Type B pancreatic cell (in vitro differentiated cells): ENCODE measurements around the gene CLTCL1. TPM values are rescaled to one million over a fixed set of nuclear protein-coding genes. Genes with fewer than 3 reads are reported as not detected.
A peak's percentile ranks its signal among the peaks of the same experiment; 100 is the strongest.

ENCODE experiments used
- DNase-seq: peaks from one replicate; pipeline ENCODE4 v3.0.0; 2021; ENCODE audit warnings: mixed read lengths; ENCODE audit not compliant: unreplicated experiment; ENCODE audit errors: extremely low spot score
- H3K27ac Mint-ChIP-seq: 2 replicates; pipeline ENCODE4 v1.8.0; 2021; ENCODE audit warnings: mild to moderate bottlenecking, mixed read lengths
- H3K27me3 Mint-ChIP-seq: 2 replicates; pipeline ENCODE4 v1.8.0; 2021; ENCODE audit warnings: mixed read lengths
- H3K36me3 Mint-ChIP-seq: 2 replicates; pipeline ENCODE4 v1.8.0; 2021; ENCODE audit warnings: mixed read lengths
- H3K4me1 Mint-ChIP-seq: one replicate; pipeline ENCODE4 v1.8.0; 2021; ENCODE audit warnings: mixed read lengths; ENCODE audit not compliant: unreplicated experiment
- H3K4me3 Mint-ChIP-seq: 2 replicates; pipeline ENCODE4 v1.8.0; 2021; ENCODE audit warnings: mild to moderate bottlenecking, mixed read lengths
- H3K9me3 Mint-ChIP-seq: 2 replicates; pipeline ENCODE4 v1.8.0; 2021; ENCODE audit warnings: mixed read lengths
- long read RNA-seq: library from polyadenylated mRNA; unstranded; transcript quantifications from one replicate; pipeline ENCODE4 v2.0.0, GENCODE V29; 2020
- total RNA-seq: library from RNA; stranded (reverse); gene quantifications from 2 replicates; pipeline ENCODE4 v1.2.1, GENCODE V29; 2021; ENCODE audit warnings: low replicate concordance
- TF ChIP-seq, protein P1 (sequence below): fragments of 200-600 bp; sonication (generic); conservative IDR thresholded peaks from 2 replicates; pipeline ENCODE4 v1.5.0; 2021; ENCODE audit warnings: antibody characterized with exemption, mild to moderate bottlenecking

CLTCL1 gene
- total RNA-seq = 2.4 and 11.6 TPM in 2 replicates
- long read RNA-seq, partial matches to known transcripts = 2 of 4 reads
- long read RNA-seq, other reads (novel, unspliced or antisense) = 2 of 4 reads

DNA sequence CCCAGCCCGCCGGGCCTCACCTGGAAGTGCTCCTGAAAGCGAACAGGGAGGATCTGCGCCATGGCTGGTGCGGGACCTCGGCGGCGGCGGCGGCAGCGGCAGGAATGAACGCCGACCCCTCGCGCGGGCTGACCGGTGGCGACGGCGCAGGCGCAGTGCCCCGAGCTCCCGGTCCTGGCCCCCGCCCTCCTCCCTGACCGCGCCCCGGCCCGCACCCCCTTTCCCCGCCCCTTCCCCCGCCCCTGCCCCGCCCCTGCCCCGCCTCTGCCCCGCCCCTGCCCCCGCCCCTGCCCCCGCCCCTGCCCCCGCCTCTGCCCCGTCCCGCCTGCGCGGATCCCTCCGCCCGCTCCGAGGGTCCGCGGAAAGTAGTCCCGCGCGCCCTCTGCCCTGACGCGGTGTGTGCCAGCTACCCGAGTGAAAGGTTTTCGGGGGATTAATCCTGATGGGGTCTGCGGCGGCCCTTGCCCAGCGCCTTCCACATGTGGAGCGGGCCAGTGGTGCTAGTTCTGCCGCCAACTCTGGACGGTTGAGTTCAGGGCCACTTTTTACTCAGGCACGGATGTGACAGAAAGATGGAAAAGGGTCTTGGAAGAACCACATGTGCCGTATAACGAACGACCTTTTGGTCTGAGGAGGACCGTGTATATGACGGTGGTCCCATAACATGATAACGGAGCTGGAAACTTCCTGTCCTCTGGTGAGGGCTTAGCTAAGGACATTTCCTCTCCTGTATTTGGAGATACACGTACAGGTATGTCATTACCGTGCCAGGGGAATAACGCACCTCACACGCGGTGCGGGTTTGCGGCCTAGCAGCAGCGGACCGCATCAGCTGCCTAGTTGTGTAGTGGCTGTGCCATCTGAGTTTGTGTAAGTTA is at the start of gene CLTCL1:
Gene CLTCL1 (minus strand): TSS at position 140 of the 878 bp plus-strand sequence. CDS start 78 bp downstream, at position 62.
- Mint-ChIP-seq H3K27me3 (peaks cover 25% of the 10 kb centered on the region), H3K36me3 (peaks cover 5% of the 10 kb centered on the region), H3K4me1 (peaks cover 35% of the 10 kb centered on the region), H3K9me3 (no peaks in the 10 kb centered on the region), H3K4me3 (peak within 1 kb of the TSS; percentile 98), H3K27ac (peak within 1 kb of the TSS; percentile 89)
- peak; percentile 93 for DNase-seq
- TF ChIP-seq, protein P1, sequence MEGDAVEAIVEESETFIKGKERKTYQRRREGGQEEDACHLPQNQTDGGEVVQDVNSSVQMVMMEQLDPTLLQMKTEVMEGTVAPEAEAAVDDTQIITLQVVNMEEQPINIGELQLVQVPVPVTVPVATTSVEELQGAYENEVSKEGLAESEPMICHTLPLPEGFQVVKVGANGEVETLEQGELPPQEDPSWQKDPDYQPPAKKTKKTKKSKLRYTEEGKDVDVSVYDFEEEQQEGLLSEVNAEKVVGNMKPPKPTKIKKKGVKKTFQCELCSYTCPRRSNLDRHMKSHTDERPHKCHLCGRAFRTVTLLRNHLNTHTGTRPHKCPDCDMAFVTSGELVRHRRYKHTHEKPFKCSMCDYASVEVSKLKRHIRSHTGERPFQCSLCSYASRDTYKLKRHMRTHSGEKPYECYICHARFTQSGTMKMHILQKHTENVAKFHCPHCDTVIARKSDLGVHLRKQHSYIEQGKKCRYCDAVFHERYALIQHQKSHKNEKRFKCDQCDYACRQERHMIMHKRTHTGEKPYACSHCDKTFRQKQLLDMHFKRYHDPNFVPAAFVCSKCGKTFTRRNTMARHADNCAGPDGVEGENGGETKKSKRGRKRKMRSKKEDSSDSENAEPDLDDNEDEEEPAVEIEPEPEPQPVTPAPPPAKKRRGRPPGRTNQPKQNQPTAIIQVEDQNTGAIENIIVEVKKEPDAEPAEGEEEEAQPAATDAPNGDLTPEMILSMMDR = no peak

DNA sequence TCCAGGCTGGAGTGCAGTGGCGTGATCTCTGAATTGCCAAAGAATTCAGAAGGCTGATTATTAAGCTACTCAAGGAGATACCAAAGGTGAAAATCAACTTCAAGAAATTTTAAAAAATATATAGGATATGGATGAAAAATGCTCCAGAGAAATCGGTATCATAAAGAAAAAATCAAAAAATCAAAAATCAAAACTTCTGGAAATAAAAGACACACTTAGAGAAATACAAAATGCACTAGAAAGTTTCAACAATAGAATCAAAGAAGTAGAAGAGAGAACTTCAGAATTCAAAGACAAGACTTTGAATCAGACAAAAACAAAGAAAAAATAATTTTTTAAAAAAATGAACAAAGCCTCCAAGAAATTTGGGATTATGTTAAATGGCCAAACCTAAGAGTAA is 45.6 kb upstream of the CLTCL1 start:
- H3K27ac Mint-ChIP-seq = no peak overlapping the region
- H3K9me3 Mint-ChIP-seq = peaks cover 22% of the 10 kb centered on the region
- TF ChIP-seq, protein P1 = no peak
- DNase-seq = no peak
- peaks cover 81% of the 10 kb centered on the region for H3K36me3 Mint-ChIP-seq
- H3K27me3 Mint-ChIP-seq = no peaks in the 10 kb centered on the region
- H3K4me3 Mint-ChIP-seq = no peak overlapping the region
- H3K4me1 Mint-ChIP-seq = no peaks in the 10 kb centered on the region

DNA sequence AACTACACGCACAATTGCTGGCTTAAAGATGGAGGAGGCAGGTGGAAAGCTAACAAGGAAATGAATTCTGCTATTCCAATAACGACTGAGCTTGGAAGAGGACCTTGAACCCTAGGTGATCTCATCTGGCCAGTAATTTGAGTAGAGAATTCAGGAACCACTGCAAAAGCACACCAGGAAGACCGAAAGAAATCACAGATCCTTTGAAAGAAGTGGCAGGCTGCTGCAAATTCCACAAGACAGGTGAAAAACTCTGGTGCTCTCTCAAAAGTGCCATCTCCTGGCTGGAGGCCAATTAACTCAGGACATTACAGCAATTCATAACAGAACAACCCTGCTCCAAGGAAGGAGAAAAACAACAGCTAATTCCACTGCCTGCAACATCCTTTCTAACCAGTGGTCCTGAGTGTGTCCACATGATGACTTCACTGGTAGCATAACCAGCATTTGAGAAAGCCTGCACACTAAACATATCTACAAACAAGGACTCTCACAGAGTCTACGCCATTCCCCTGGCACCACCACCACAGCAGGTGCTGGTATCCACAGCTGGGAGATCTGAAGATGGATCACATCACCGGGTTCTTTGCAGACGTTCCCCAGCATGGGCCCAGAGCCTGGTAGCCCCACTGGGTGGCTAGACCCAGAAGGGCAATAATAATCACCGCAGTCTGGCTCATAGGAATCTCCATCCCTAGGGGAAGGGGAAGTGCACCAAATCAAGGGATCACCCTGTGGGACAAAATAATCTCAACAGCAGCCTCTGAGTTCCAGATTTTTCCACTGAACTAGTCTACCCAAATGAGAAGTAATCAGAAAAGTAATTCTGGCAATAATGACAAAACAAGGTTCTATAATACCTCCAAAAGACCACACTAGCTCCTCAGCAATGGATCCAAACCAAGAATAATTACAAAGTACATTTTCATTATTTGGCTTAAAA is 44.9 kb upstream of the CLTCL1 start:
- peaks cover 17% of the 10 kb centered on the region for H3K9me3 Mint-ChIP-seq

DNA sequence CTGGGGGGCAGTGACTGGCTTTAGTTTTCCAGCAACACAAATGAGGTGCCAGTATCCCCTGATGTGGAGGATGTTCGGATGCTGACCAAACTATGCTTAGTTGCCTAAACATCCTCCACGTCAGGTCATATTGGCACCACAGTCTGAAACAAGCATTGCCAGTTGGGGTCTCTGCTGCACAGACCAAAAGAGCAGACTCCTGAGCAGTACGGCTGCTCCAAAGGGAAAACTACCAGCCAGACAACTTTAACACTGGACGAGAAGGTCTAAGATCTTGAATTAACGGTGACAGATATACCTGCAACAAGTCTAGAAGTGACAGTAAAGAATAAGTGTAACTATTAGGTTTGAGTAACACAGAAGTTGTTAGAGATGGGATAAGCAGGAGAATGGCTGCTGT is 40.5 kb upstream of the CLTCL1 start:
- peaks cover 66% of the 10 kb centered on the region for H3K36me3 Mint-ChIP-seq
- no peaks in the 10 kb centered on the region for H3K27me3 Mint-ChIP-seq
- no peak overlapping the region for H3K27ac Mint-ChIP-seq
- no peak for DNase-seq
- TF ChIP-seq, protein P1 = no peak
- no peak overlapping the region for H3K4me3 Mint-ChIP-seq
- peaks cover 10% of the 10 kb centered on the region for H3K9me3 Mint-ChIP-seq
- no peaks in the 10 kb centered on the region for H3K4me1 Mint-ChIP-seq

More for the DNA sequence above, 44.9 kb upstream of the CLTCL1 start:
- Mint-ChIP-seq H3K27me3 (no peaks in the 10 kb centered on the region), H3K4me3 (no peak overlapping the region), H3K27ac (no peak overlapping the region), H3K4me1 (no peaks in the 10 kb centered on the region), H3K36me3 (peaks cover 80% of the 10 kb centered on the region)
- TF ChIP-seq, protein P1 = no peak
- no peak for DNase-seq

DNA sequence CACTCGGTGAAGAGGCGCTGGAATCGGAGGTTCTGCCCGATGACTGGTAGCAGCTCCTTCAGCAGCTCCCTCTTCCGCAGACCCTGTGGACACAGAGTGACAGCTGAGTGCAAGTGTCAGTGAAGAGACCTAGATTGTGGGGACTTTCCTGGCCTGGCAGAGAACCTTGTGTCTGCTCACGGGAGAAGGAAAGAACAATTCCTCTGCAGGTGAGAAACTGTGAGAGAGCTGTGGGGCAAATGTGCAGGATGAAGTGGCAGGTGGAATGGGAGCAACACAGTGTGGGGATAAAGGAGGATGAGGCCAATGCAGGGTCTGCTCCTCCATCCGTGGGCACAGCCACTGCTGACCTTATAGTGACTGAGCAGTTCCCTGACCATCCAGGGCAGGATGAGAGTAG is 40.0 kb upstream of the CLTCL1 start:
- Mint-ChIP-seq H3K27ac (no peak overlapping the region), H3K4me3 (no peak overlapping the region), H3K9me3 (peaks cover 10% of the 10 kb centered on the region), H3K36me3 (peaks cover 61% of the 10 kb centered on the region), H3K4me1 (no peaks in the 10 kb centered on the region), H3K27me3 (no peaks in the 10 kb centered on the region)
- DNase-seq = no peak
- TF ChIP-seq, protein P1 = no peak
